ENCODE measurements around the gene B3GALT5.

- TF ChIP-seq POLR2A (IDR thresholded peaks at IDR 0.05; ENCODE audit: low read depth, low read length) (no peak), SMC3 (IDR thresholded peaks at IDR 0.05; ENCODE audit: low read depth, low read length) (no peak), RAD21 (IDR thresholded peaks at IDR 0.05; ENCODE audit: low read length) (no peak), ELK1 (IDR thresholded peaks at IDR 0.05; ENCODE audit: borderline replicate concordance, low read depth, low read length) (no peak), BHLHE40 (IDR thresholded peaks at IDR 0.05; ENCODE audit: low read depth, low read length) (no peak), CEBPB (IDR thresholded peaks at IDR 0.05; ENCODE audit: low read depth, low read length) (no peak), CHD1 (IDR thresholded peaks at IDR 0.05; ENCODE audit: low read depth, low read length) (no peak), RCOR1 (IDR thresholded peaks at IDR 0.05; ENCODE audit: insufficient replicate concordance, low read length) (no peak), MAZ (IDR thresholded peaks at IDR 0.05; ENCODE audit: borderline replicate concordance, low read depth, low read length) (no peak), MXI1 (IDR thresholded peaks at IDR 0.05; ENCODE audit: borderline replicate concordance, low read depth, low read length) (no peak), RFX5 (IDR thresholded peaks at IDR 0.05; ENCODE audit: low read depth, low read length) (no peak)
- TF ChIP-seq, protein P1, sequence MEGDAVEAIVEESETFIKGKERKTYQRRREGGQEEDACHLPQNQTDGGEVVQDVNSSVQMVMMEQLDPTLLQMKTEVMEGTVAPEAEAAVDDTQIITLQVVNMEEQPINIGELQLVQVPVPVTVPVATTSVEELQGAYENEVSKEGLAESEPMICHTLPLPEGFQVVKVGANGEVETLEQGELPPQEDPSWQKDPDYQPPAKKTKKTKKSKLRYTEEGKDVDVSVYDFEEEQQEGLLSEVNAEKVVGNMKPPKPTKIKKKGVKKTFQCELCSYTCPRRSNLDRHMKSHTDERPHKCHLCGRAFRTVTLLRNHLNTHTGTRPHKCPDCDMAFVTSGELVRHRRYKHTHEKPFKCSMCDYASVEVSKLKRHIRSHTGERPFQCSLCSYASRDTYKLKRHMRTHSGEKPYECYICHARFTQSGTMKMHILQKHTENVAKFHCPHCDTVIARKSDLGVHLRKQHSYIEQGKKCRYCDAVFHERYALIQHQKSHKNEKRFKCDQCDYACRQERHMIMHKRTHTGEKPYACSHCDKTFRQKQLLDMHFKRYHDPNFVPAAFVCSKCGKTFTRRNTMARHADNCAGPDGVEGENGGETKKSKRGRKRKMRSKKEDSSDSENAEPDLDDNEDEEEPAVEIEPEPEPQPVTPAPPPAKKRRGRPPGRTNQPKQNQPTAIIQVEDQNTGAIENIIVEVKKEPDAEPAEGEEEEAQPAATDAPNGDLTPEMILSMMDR (conservative IDR thresholded peaks at IDR 0.05; ENCODE audit: low read depth, low read length): no peak
- TF ChIP-seq, protein P2, sequence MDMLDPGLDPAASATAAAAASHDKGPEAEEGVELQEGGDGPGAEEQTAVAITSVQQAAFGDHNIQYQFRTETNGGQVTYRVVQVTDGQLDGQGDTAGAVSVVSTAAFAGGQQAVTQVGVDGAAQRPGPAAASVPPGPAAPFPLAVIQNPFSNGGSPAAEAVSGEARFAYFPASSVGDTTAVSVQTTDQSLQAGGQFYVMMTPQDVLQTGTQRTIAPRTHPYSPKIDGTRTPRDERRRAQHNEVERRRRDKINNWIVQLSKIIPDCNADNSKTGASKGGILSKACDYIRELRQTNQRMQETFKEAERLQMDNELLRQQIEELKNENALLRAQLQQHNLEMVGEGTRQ (IDR thresholded peaks at IDR 0.05; ENCODE audit: low read depth, low read length): no peak
These were observed 12.6 kb downstream of the B3GALT5 start for GRCh38 chr21:39625211-39625895.
